Tibial nerve (tissue), 4 donors: ENCODE measurements around the gene SPATA21. TPM values are rescaled to one million over a fixed set of nuclear protein-coding genes. Genes with fewer than 3 reads are reported as not detected.

Experiments used
- DNase-seq, 2 donors: peaks; one replicate each; pipeline ENCODE4 v3.0.0-alpha.2; 2019; ENCODE audit warnings: low spot score in 2 of 2
- H3K27ac ChIP-seq, 4 donors: fragments of 200-600 bp; sonication (generic) in 3 of 4; one replicate each; pipeline ENCODE4 v1.5.1; 2017 to 2019; ENCODE audit warnings: mild to moderate bottlenecking in 1 of 4
- H3K27me3 ChIP-seq, 2 donors: fragments of 200-600 bp; sonication (generic) in 1 of 2; one replicate each; pipeline versions ENCODE4 v1.5.1 to v1.6.0; 2017 to 2019
- H3K36me3 ChIP-seq, 3 donors: fragments of 200-600 bp; sonication (generic); one replicate each; pipeline ENCODE4 v1.5.1; 2018 to 2019
- H3K4me1 ChIP-seq, 4 donors: fragments of 200-600 bp; sonication (generic) in 3 of 4; one replicate each; pipeline ENCODE4 v1.5.1; 2017 to 2019
- H3K4me3 ChIP-seq, 4 donors: fragments of 200-600 bp; sonication (generic) in 3 of 4; one replicate each; pipeline ENCODE4 v1.5.1; 2017 to 2019; ENCODE audit warnings: mild to moderate bottlenecking in 1 of 4, moderate library complexity in 1 of 4
- H3K9me3 ChIP-seq, 4 donors: fragments of 200-600 bp; sonication (generic) in 3 of 4; one replicate each; pipeline ENCODE4 v1.5.1; 2017 to 2019
- CTCF ChIP-seq, 5 experiments: fragments of 200-600 bp in 3 of 5; fragments of 450-650 bp in 2 of 5; sonication (generic) in 3 of 5; IDR thresholded peaks; one replicate each; pipeline ENCODE4 v1.5.1; 2016 to 2019; ENCODE audit warnings: antibody characterized with exemption in 5 of 5, mild to moderate bottlenecking in 3 of 5, moderate library complexity in 2 of 5
- EP300 ChIP-seq, 2 donors: sonication (generic); formaldehyde crosslinking; IDR thresholded peaks; one replicate each; pipeline ENCODE4 v1.6.1; 2017; ENCODE audit warnings: antibody characterized with exemption in 2 of 2, mild to moderate bottlenecking in 1 of 2
- POLR2A ChIP-seq, 2 donors: fragments of 450-650 bp; IDR thresholded peaks; one replicate each; pipeline ENCODE4 v1.6.1; 2017; ENCODE audit warnings: antibody characterized with exemption in 2 of 2, mild to moderate bottlenecking in 2 of 2, moderate library complexity in 2 of 2
- WGBS, 2 donors: methylation state at CpG; one replicate each; pipeline ENCODE4 v1.1.5; 2018; 5-methylcytosine and 5-hydroxymethylcytosine counted together
- total RNA-seq, 4 donors: library from RNA; depleted of rRNA; stranded (reverse); fragments of >200 nt; gene quantifications; one replicate each; pipeline ENCODE4 v1.1.0, GENCODE V29; 2016

SPATA21 gene
- total RNA-seq, 4 donors from 2014 or later: not detected

GRCh38 chr1:16438516-16438915, 1.3 kb upstream of the SPATA21 start:
- Histone ChIP-seq H3K4me1 (peaks cover 0 to 30% (median 23%) of the 10 kb centered on the region in 4 donors), H3K27ac (no peak overlapping the region), H3K27me3 (no peaks in the 10 kb centered on the region), H3K36me3 (peaks cover 0 to 3% (median 0%) of the 10 kb centered on the region in 3 donors), H3K4me3 (no peak overlapping the region), H3K9me3 (no peaks in the 10 kb centered on the region)
- DNase-seq: no peak
- 91 to 97% methylated on average over 2 of the region's 2 CpGs for WGBS, 2 donors
- TF ChIP-seq POLR2A (IDR thresholded peaks at IDR 0.05) (no peak), CTCF (IDR thresholded peaks at IDR 0.05) (no peak), EP300 (IDR thresholded peaks at IDR 0.05) (no peak)

GRCh38 chr1:16434501-16434900, 2.7 kb downstream of the SPATA21 start:
- WGBS, 2 donors: 58 to 67% methylated on average over 2 of the region's 2 CpGs
- H3K9me3 ChIP-seq: no peaks in the 10 kb centered on the region
- H3K27me3 ChIP-seq: no peaks in the 10 kb centered on the region
- no peak for TF ChIP-seq POLR2A (IDR thresholded peaks at IDR 0.05)
- TF ChIP-seq EP300 (IDR thresholded peaks at IDR 0.05): no peak
- no peak for TF ChIP-seq CTCF (IDR thresholded peaks at IDR 0.05)
- H3K4me1 ChIP-seq: no peaks in the 10 kb centered on the region
- H3K27ac ChIP-seq: no peak overlapping the region
- no peak for DNase-seq
- H3K4me3 ChIP-seq: no peak overlapping the region
- H3K36me3 ChIP-seq: no peaks in the 10 kb centered on the region

- TF ChIP-seq POLR2A (IDR thresholded peaks at IDR 0.05): no peak
- no peak for DNase-seq
- no peaks in the 10 kb centered on the region for H3K9me3 ChIP-seq
- H3K36me3 ChIP-seq: no peaks in the 10 kb centered on the region
- no peak overlapping the region for H3K27ac ChIP-seq
- H3K4me1 ChIP-seq: no peaks in the 10 kb centered on the region
- 93 to 98% methylated on average over 4 of the region's 4 CpGs for WGBS, 2 donors
- no peaks in the 10 kb centered on the region for H3K27me3 ChIP-seq
- no peak overlapping the region for H3K4me3 ChIP-seq
Measured at GRCh38 chr1:16434007-16434406, 3.2 kb downstream of the SPATA21 start.

- H3K27me3 ChIP-seq: no peaks in the 10 kb centered on the region
- H3K4me1 ChIP-seq: no peaks in the 10 kb centered on the region
- no peak overlapping the region for H3K27ac ChIP-seq
- no peak for DNase-seq
- no peak overlapping the region for H3K4me3 ChIP-seq
- 41 to 48% methylated on average over 9 of the region's 9 CpGs for WGBS, 2 donors
- no peaks in the 10 kb centered on the region for H3K36me3 ChIP-seq
- H3K9me3 ChIP-seq: no peaks in the 10 kb centered on the region
- no peak for TF ChIP-seq CTCF (IDR thresholded peaks at IDR 0.05)
- no peak for TF ChIP-seq POLR2A (IDR thresholded peaks at IDR 0.05)
- TF ChIP-seq EP300 (IDR thresholded peaks at IDR 0.05): no peak
Measured at GRCh38 chr1:16433030-16433429, 4.2 kb downstream of the SPATA21 start.

GRCh38 chr1:16430606-16431005, 6.6 kb downstream of the SPATA21 start:
- Histone ChIP-seq H3K4me1 (no peaks in the 10 kb centered on the region), H3K9me3 (no peaks in the 10 kb centered on the region), H3K4me3 (no peak overlapping the region), H3K36me3 (no peaks in the 10 kb centered on the region), H3K27me3 (no peaks in the 10 kb centered on the region), H3K27ac (no peak overlapping the region)
- no peak for DNase-seq
- WGBS, 2 donors: 69 to 74% methylated on average over 3 of the region's 3 CpGs
- no peak for TF ChIP-seq POLR2A (IDR thresholded peaks at IDR 0.05)
- TF ChIP-seq CTCF (IDR thresholded peaks at IDR 0.05): no peak
- no peak for TF ChIP-seq EP300 (IDR thresholded peaks at IDR 0.05)
